ENCODE measurements around the gene UBE2E2. TPM values are rescaled to one million over a fixed set of nuclear protein-coding genes. Genes with fewer than 3 reads are reported as not detected.

Gene UBE2E2
- total RNA-seq: 1 to 10 TPM; 6.7 to 7.9 TPM

DNA sequence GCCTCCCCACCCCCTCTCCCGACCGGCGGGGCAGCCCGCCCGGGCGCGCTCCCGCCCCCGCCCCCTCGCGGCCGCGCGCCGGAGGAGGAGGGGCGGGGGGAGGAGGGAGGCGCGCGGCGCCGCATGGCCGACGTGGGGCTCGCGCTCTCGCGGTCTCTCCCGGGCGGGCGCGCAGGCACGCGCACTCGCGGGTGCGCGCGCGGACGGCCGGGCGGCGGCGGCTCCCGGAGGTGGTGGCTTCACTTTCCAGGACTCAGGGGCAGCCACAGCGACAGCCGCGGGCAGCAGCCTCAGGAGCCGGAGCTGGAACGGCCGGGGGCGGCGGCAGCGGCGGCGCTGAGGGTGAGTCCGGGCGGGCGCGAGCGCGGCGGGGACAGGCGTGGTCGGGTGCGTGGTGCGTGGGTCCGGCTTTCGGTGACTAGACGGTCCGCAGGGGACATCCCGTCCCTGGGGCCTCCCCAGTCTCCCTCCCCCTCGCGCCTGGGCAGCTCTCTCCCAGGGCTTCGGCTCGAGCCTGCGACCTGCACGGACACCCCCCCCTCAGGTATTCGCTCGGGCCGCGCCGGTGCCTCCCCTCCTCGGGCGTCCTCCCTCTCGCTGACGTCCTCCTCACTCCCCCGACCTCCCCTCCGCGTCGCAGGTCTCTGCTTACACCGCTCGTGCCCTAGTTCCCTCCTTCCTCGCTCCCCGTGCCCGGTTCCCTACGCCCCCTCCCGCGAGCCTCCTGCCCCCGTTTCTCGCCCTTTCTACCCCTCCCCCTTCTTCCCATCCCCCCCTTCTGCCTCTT lies at the start of gene UBE2E2:
TSS of gene UBE2E2 (plus strand) at position 407 of the 787 bp plus-strand sequence.

